Left lung (tissue), 10 donors: ENCODE measurements around the gene NBEAL1. TPM values are rescaled to one million over a fixed set of nuclear protein-coding genes. Genes with fewer than 3 reads are reported as not detected.

ENCODE experiments used
- ATAC-seq: fragments of 200-7000 bp; cut with Tn5 transposase; one replicate; pipeline ENCODE4 v1.9.1; 2020; ENCODE audit warnings: moderate library complexity
- DNase-seq, 4 donors: peaks; one replicate each; pipeline ENCODE4 v3.0.0-alpha.2; 2013 to 2020
- H3K27ac ChIP-seq, 2 donors: fragments of 200-600 bp; sonication (generic) in 1 of 2; one replicate each; pipeline versions ENCODE4 v1.5.0 to v1.8.0; 2020 to 2021
- H3K27me3 ChIP-seq, 2 donors: fragments of 200-600 bp; sonication (generic) in 1 of 2; one replicate each; pipeline versions ENCODE4 v1.5.0 to v1.8.0; 2020 to 2021
- H3K36me3 ChIP-seq, 2 donors: fragments of 200-600 bp; sonication (generic) in 1 of 2; one replicate each; pipeline versions ENCODE4 v1.5.0 to v1.8.0; 2020 to 2021
- H3K4me1 ChIP-seq, 2 donors: fragments of 200-600 bp; one replicate each; pipeline ENCODE4 v1.8.0; 2021
- H3K4me3 ChIP-seq, 2 donors: fragments of 200-600 bp; sonication (generic) in 1 of 2; one replicate each; pipeline versions ENCODE4 v1.5.0 to v1.8.0; 2020 to 2021; ENCODE audit warnings: mild to moderate bottlenecking in 1 of 2
- H3K9me3 ChIP-seq, 2 donors: fragments of 200-600 bp; sonication (generic) in 1 of 2; one replicate each; pipeline versions ENCODE4 v1.5.0 to v1.8.0; 2020 to 2021
- intact Hi-C, 2 donors: fragments of 100-400 bp; cut with DNase I; formaldehyde crosslinking; loops; one replicate each; pipeline versions ENCODE4 v1.11.2 to v1.14.2; 2022
- polyA plus RNA-seq, 6 donors: library from polyadenylated mRNA; unstranded; fragments of 120-200 nt; gene quantifications; one replicate each; pipeline ENCODE4 v1.2.1, GENCODE V29; 2013; ENCODE audit not compliant: insufficient read length in 6 of 6
- total RNA-seq, 2 donors: library from RNA; stranded (reverse); fragmentation: NEBNext Ultra II Directional; extraction: Animal tissue kit (Norgen Biotek cat#: 25700); gene quantifications; one replicate each; pipeline ENCODE4 v1.2.1, GENCODE V29; 2021
- TF ChIP-seq, protein P1 (sequence below), 2 donors: fragments of 200-600 bp; sonication (generic) in 1 of 2; IDR thresholded peaks; one replicate each; pipeline versions ENCODE4 v1.5.0 to v1.8.0; 2021; ENCODE audit warnings: antibody characterized with exemption in 2 of 2
- donor health status: DM: no; HTN: yes; CAD: no.
- donor health status: DM: no; HTN: no; CAD: no.

The NBEAL1 gene
- total and polyA plus RNA-seq, 8 donors, result 11.4 to 72.2 (median 19.6) TPM

GRCh38 chr2:203191961-203192360, 177.3 kb downstream of the NBEAL1 start:
- Histone ChIP-seq H3K4me1 (no peaks in the 10 kb centered on the region), H3K9me3 (no peaks in the 10 kb centered on the region), H3K27me3 (no peaks in the 10 kb centered on the region), H3K27ac (no peak overlapping the region), H3K4me3 (no peak overlapping the region), H3K36me3 (peaks cover 0 to 41% of the 10 kb centered on the region in 2 donors)
- TF ChIP-seq, protein P1, sequence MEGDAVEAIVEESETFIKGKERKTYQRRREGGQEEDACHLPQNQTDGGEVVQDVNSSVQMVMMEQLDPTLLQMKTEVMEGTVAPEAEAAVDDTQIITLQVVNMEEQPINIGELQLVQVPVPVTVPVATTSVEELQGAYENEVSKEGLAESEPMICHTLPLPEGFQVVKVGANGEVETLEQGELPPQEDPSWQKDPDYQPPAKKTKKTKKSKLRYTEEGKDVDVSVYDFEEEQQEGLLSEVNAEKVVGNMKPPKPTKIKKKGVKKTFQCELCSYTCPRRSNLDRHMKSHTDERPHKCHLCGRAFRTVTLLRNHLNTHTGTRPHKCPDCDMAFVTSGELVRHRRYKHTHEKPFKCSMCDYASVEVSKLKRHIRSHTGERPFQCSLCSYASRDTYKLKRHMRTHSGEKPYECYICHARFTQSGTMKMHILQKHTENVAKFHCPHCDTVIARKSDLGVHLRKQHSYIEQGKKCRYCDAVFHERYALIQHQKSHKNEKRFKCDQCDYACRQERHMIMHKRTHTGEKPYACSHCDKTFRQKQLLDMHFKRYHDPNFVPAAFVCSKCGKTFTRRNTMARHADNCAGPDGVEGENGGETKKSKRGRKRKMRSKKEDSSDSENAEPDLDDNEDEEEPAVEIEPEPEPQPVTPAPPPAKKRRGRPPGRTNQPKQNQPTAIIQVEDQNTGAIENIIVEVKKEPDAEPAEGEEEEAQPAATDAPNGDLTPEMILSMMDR (IDR thresholded peaks at IDR 0.05), result no peak
- no peak for ATAC-seq
- no peak for DNase-seq
- intact Hi-C loops, result no loop called here

- peaks cover 0 to 58% of the 10 kb centered on the region in 2 donors for H3K36me3 ChIP-seq
- intact Hi-C loops, result no loop called here
- H3K9me3 ChIP-seq, result no peaks in the 10 kb centered on the region
- TF ChIP-seq, protein P1 (IDR thresholded peaks at IDR 0.05), result no peak
- peak; percentile 16 for ATAC-seq
- H3K27ac ChIP-seq, result no peak overlapping the region
- DNase-seq, result no peak
- H3K27me3 ChIP-seq, result no peaks in the 10 kb centered on the region
- no peak overlapping the region for H3K4me3 ChIP-seq
- H3K4me1 ChIP-seq, result no peaks in the 10 kb centered on the region
Measured at GRCh38 chr2:203195331-203196036, 180.8 kb downstream of the NBEAL1 start.

DNA sequence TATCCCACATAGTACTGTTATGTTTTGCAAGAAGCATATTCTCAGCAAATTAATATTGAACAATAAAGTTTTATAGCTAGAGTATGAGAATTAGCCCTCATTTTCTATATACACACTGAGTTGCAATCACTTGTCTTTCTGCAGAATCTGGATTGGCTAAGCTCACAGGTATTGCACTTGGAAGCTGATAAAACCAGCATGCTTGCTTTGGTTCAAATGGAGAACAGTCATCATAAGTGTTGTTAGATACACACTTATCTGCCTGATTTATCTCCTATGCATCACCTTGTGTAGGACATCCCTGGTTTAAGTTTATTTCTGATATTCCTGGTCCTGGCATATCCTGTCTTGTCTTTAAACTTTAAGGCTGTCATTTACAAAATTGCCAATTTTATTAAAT, 186.2 kb downstream of the NBEAL1 start:
- H3K4me3 ChIP-seq, result no peak overlapping the region
- H3K9me3 ChIP-seq, result no peaks in the 10 kb centered on the region
- no peak overlapping the region for H3K27ac ChIP-seq
- intact Hi-C loops, result no loop called here
- TF ChIP-seq, protein P1 (IDR thresholded peaks at IDR 0.05), result no peak
- no peaks in the 10 kb centered on the region for H3K27me3 ChIP-seq
- no peak for DNase-seq
- H3K4me1 ChIP-seq, result no peaks in the 10 kb centered on the region
- no peak for ATAC-seq
- peaks cover 0 to 58% of the 10 kb centered on the region in 2 donors for H3K36me3 ChIP-seq

GRCh38 chr2:203201426-203201825, 186.8 kb downstream of the NBEAL1 start:
- ATAC-seq (no peak), DNase-seq (no peak)
- no peak overlapping the region for H3K4me3 ChIP-seq
- peaks cover 0 to 63% of the 10 kb centered on the region in 2 donors for H3K36me3 ChIP-seq
- no peak overlapping the region for H3K27ac ChIP-seq
- H3K9me3 ChIP-seq, result no peaks in the 10 kb centered on the region
- TF ChIP-seq, protein P1 (IDR thresholded peaks at IDR 0.05), result no peak
- no peaks in the 10 kb centered on the region for H3K27me3 ChIP-seq
- no peaks in the 10 kb centered on the region for H3K4me1 ChIP-seq
- intact Hi-C loops, result no loop called here

DNA sequence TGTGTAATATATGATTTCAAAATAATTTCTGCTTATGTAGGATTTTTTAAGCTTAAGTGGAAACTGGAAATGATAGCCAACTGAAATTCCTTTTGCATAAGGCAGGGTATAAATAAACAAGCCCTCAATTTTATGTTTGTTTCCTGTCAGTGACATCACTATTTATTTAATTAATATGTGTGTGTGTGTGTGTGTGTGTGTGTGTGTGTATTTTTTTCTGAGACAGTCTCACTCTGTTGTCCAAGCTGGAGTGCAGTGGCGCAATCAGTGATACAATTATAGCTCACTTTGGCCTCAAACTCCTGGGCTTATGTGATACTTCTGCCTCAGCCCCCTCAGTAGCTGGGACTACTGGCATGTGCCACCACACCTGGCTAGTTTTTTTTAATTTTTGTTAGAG, 194.9 kb downstream of the NBEAL1 start:
- Histone ChIP-seq H3K9me3 (no peaks in the 10 kb centered on the region), H3K36me3 (peaks cover 0 to 25% of the 10 kb centered on the region in 2 donors), H3K27ac (no peak overlapping the region), H3K27me3 (no peaks in the 10 kb centered on the region), H3K4me1 (no peaks in the 10 kb centered on the region), H3K4me3 (no peak overlapping the region)
- peak in 2 of 4 donors; percentile 6 to 15 for DNase-seq
- intact Hi-C loops, result no loop called here
- TF ChIP-seq, protein P1 (IDR thresholded peaks at IDR 0.05), result no peak
- peak; percentile 34 for ATAC-seq
